ENCODE measurements around the gene NMUR1.

The NMUR1 gene

DNA sequence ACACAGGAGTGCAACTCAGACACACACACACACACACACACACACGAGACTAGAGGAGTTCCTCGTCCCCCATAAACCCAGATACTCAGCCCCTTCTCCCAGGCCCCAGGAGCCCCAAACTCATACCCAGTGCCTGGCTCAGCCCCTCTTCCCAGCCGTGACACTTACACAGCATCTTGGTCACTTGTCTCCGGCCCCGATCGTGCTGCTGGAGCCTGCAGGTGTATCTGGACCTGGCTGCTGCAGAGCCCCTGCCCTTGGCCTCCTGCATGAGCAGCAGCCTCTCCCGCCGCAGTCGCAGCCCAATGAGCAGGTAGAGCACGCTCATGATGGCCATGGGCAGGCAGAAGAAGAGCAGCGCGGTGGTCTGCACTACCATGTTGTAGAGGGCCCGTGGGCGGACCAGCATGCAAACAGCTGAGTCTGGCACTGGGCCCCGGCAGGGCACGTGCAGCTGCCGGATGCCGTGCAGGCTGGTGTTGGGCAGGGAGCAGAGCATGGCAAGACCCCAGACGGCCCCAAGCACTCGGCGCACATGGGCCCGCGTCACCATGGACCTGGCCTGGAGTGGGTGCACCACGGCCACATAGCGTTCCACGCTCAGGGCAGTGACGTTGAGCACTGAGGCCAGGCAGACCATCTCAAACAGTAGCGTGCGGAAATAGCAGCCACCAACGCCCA, 2.1 kb downstream of the NMUR1 start:
- Histone ChIP-seq H3K27ac (no peak overlapping the region), H3K4me3 (no peak overlapping the region)

DNA sequence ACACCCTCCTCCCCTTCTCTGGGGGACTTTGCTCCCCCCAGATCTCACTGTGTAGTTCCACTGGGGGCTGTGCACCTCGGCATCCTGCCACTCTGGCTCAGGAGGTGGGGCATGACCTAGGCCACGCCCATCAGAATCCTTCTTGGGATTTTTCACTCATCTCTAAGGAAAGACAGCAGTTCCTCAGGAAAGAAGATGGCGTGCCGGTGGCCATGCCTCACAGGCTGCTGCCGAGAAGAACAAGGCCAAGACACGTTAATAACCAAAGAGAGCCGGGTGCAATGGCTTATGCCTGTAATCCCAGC, 3.2 kb downstream of the NMUR1 start:
- Histone ChIP-seq H3K4me3 (no peak overlapping the region), H3K27ac (no peak overlapping the region)

DNA sequence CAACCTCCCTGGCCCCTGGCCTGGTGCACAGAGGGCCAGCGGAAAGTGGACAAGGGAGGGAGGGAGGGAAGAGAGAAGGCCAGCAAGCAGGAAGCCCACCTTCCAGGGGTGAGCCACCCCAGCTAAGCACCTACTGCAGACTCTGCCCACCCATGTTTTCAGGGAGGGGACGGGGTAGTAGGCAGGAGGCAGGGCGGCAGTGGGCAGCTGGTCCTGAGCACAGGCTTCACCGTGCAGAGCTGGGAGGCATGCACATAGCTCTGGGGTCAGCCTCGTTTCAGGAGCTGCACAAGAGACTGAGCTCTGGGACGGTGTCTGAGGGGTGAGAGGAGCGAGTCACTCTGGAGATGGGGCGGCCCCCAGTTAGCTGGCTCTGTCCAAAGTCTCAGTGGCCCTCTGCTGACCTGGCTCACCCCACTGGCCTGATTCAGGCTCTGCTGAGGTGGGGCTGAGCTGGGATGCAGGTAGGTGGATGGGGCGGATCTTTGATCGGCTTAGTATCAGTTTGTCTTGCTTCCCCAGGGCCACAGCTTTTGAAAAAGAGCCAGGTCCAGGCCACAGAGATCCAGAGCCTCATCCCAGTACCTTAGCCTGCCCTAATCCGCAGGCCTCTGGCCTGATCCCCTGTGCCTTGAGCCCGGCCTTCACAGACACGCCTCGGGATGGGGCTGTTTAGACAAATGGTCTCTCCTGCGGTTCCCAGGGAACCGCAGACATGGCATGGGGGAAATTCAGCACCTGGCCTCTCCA, 3.7 kb downstream of the NMUR1 start:
- no peak overlapping the region for H3K27ac ChIP-seq
- H3K4me3 ChIP-seq = no peak overlapping the region

DNA sequence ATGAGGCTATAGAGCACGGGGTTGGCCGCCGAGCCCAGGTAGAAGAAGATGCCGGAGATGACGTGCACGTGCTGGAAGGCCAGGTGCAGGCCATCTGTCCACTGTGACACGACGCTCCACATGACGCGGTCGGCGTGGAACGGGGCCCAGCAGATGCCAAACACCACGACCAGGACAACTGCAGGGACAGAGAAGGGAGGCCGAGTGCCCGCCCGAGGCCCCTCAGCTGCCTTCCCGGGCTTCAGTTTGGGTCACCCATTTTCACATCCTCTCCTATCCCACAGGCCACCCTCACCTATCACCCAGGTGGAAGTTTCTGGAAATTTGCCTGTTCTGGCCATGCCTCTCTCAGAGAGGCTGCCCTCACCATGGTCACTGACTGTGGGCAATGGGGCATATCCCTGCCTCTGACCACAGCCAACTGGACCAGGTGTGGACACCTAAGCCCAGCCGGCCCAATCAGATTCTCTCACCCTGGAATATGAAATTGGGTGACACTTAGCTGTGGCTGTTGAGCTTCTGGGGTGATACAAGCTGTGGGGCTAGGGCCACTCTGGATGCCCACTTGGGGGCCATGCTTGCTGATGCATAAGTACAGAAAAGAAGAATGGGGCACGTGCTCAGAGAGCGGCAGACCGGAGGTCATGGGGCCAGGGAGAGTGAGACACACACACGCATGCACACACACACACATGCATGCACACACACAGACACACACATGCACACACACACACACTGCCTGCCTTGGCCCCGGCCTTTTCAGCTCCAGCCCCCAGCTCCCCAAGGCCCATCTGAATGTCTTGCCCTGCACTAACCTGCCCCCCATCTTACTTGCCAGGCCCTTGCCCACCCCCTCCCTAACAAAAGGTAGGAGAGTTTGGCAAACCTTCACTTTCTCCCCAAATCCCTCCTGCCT, 4.7 kb downstream of the NMUR1 start:
- Histone ChIP-seq H3K27ac (no peak overlapping the region), H3K4me3 (no peak overlapping the region)

DNA sequence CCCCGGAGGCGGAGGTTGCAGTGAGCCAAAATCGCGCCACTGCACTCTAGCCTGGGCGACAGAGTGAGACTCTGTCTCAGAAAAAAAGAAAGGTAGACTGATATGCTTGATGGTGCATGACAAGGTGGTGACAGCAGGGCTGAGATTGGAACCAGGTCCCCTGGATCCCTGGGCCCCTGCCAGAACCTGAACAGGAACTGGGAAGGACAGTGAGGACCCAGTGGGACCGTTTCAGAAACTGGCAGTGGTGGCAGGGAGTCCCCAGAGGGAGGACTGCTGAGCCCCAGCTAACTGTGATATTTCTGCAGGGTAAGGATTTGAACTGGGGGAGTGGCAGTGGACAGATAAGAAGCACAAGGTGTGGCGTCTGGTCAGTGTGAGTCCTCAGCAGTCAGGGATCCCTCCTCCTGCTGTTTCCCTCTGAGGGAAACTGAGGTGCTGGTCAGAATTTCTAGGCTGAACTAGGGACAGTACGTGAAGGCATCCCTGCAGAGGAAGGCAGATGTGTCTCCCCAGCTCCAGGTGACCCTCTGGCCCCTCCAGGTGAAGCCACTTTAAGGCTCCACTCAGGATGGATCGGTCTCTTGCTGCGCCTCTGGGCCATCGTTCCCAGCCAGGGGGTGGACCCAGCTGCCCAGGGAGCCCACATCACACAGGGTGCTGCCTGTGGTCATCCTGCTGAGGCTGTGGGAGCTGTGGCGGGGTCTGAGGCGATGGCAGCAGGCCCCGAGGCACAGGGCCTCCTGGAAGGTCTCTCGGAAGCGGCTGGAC, 5.6 kb downstream of the NMUR1 start:
- Histone ChIP-seq H3K27ac (no peak overlapping the region), H3K4me3 (no peak overlapping the region)

DNA sequence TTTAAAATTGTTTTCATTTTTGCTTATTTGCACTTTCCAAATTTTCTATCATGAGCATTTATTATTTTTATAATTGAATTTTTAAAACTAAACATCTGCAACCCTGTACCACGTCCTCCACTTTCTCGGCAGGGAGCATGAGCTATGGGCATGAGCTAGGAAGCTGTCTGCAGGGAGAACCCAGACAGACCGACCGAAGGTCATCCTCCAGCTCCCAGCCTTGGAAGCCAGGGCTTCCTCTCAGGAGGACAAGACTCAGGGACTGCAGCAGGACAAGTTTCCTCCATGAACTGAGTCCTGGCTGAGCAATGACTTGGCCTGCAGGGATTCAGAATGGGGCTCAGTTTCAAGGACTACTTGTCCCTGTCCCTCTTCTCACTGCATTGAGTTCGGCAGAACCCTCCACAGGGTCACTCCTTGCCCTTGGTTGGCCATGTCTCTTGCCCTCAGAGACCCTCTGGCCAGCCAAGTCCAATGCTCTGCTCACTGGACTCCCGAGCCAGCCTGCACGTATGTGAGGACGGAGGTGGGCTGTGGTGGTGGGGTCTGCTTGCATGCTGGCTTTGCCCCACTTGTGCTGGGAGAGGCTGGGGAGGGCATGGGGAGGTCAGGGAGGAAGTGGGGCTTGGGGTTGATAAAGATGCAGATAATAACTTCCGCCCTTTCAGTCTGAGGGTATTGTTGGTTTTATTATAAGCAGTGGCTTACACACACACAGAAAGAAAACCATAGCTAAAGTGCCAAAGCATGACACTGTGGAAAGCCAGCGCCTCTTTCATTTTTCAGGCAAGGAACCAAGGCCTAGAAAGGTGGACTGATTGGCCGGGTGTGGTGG, 6.6 kb downstream of the NMUR1 start:
- Histone ChIP-seq H3K4me3 (no peak overlapping the region), H3K27ac (peak overlapping the region in 1 of 21 experiments; percentile 67)

DNA sequence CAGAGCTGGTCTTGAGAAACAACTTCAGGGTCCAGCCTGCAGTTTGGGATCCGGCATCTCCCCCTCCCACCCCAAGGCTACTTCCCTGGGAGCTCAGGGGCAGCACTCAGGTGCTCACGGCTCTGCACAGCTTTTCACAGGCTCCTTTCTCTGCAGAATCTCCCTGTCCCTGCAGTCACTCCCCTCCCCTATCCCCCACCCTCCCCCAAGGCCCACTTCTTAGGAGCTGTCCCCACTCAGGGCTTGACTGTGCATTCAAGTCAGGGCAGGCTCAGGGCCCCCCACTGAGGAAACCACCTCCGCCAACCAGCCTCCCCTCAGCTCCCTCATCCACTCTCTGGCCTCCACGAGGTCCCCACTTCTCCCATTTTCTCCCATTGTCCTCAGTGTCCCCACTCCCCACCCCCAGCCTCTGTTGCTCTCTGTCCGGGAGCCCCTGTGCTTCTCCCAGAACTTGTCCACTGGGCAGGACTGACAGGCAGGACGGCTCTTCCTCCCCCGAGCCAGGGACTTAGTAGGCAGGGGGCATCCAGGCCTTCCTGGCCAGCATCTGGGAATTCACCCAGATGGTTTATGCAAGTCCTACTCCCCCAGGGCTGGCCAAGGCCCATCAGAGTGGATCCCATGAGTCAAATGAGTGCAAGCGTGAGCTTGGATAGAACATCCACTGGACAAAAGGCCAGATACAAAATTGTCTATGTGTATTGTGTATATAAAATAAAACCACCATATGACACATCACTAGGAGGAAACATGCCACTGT, 7.6 kb downstream of the NMUR1 start:
- H3K4me3 ChIP-seq = no peak overlapping the region
- no peak overlapping the region for H3K27ac ChIP-seq

DNA sequence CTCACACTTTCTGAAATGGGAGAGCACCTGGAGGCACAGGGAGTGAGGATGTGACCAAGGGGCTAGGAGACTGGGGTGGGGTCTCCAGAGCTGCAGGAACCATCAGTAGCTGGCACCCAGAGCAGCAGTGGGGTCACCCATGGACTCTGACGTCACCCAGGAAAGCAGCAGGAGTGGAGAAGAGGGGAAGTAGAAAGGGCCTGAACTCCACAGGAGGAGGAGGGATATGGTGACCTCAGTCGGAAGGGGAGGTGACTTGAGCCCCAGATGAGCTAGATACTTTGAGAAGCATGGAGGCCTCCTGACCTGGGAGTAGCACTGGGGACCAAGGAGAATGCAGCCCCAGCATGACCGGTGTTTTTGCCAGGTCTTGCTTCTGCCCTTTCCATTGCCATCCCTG, 8.8 kb downstream of the NMUR1 start:
- Histone ChIP-seq H3K27ac (no peak overlapping the region), H3K4me3 (no peak overlapping the region)

DNA sequence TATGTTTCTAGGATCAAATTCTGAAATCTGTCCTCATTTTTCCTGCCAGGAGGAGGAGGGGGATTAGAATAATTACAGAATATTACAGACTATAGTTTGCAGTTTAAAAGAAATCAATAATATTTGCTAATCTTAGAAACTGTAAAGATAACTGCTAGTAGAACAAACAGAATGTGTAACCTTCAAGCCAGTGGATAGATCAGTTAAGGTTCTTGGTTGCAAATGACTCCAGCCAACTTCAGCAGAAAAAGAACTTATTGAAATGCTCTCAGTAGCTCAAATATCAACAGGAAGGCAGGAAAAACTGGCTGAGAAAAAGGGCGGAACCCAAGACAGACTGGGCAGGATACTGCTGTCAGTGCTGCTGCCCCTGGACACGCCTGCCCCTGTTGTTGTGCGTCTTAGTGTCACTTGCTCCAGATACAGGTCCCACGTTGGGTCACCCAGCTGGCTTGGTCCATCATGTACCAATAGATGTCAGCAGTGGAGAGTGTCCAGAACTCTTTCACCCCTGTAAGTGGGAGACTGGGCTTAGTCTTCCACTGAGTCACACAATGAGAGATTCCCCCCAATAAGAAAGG, 10.2 kb downstream of the NMUR1 start:
- Histone ChIP-seq H3K4me3 (no peak overlapping the region), H3K27ac (no peak overlapping the region)

DNA sequence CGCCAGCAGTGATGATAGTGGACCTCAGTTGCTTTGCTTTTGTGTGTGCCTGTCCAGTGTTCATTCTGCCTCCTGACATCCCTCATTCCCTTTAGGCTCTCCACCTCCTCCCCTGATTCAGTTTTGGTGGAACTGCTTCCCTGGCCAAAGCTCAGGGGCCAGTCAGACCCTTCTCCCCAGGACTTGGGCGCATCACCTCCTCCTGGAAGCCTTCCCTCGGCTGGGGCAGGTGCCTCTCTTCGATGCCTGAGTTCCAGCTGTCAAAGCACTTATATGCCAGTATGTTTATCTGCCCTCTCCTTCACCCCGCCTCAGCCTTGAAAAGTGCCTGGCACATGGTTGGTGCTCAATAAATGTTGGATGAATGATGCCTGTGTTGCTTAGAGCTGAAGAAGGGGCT, 11.5 kb downstream of the NMUR1 start:
- Histone ChIP-seq H3K4me3 (no peak overlapping the region), H3K27ac (no peak overlapping the region)

DNA sequence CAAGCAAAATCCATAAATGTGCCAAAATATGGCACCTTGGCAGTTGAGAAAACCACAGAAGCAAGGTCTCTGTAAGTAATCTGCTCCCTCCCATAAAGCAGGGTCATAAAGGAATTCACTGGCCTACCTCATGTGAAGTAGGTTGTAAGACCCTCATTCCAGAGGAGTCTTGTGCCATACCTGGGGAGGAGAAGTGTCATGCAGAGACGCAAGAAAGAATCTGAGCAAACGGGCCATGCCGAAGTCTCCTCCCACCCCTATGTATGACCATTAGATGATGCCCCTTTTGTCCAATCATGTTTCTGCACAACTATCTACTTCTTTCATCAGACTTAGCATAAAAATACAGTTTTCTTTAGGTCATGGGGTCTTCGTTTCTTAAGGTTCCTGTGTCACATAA, 14.6 kb downstream of the NMUR1 start:
- Histone ChIP-seq H3K4me3 (no peak overlapping the region), H3K27ac (no peak overlapping the region)

DNA sequence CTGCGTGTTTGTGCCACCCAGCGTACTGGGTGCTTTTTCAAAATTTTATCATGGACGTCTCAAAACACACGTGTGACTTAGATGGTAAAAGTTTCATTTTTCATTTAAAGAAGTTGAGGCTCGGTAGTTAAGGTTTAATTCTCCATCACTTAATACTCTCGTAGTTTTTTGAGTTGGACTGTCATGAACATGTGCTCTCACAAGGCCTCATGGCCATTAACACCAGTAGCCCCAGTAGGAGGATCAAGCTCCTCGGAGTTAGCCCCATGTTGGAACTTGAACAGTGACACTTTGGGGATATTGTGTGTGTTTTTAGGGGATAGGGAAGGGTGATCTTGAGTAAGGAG, 15.3 kb downstream of the NMUR1 start:
- peak overlapping the region; percentile 57 to 95 (median 88) for H3K27ac ChIP-seq
- H3K4me3 ChIP-seq = peak overlapping the region; percentile 48 to 71 (median 58)

DNA sequence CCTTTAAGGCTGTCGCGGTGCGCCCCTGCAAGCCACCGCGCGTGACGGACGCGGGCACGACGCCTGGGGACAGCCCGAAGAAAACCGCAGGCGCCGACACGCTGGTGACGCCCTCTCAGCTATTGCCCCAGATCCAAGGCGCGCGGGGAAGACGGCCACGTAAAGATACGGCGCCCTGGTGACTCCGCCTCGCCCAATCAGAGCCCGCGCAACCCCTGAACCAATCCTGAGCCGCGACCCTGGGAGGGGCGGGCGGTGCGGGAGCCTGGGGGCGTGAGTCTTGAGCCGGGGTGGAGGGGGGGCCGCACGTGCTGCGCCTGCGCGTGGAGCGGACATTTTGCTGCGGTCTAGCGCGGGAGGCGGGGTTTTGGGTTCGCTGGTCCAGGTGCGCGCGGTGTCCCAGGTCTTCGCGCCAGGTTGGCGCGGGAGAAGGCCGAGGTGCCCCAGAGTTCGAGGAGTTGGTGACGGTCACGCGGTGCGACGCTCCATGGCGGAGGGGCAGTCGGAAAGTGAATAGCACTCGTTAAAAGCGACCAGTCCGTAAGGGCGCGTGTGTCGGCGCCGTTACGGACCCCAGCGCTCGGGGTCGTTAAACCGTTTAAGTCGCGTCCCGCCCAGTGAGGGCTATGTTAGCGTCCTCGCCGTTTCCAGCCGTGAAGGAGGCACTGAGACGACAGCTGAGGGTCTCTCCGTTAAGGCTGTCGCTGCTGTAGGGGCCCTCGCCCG, 15.9 kb downstream of the NMUR1 start:
- Histone ChIP-seq H3K27ac (peak overlapping the region; percentile 57 to 95 (median 88)), H3K4me3 (peak overlapping the region; percentile 48 to 71 (median 58))

DNA sequence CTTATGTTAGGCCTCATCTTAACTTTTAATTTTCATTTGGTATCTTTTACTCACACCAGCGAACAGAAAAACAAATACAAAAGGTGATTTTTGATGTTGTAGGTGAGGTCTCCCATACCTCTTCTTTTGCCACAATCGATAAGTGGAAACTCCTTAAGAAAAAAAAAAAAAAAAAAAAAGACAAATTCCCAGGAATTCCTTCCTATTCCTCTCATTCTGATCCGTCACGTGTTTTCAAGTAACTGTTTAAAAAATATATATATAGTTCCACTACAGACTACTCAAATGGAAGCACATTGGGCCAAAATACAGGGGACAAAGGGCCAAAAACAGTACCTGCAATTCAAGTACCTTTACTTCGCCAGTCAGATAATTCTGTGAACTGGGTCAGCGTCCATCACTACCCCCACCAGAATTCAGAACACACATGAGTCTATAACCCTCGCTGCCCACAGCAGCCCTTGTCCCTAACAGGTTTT, 16.5 kb downstream of the NMUR1 start:
- peak overlapping the region; percentile 48 to 71 (median 58) for H3K4me3 ChIP-seq
- H3K27ac ChIP-seq = peak overlapping the region in 20 of 21 experiments; percentile 49 to 95 (median 88)

DNA sequence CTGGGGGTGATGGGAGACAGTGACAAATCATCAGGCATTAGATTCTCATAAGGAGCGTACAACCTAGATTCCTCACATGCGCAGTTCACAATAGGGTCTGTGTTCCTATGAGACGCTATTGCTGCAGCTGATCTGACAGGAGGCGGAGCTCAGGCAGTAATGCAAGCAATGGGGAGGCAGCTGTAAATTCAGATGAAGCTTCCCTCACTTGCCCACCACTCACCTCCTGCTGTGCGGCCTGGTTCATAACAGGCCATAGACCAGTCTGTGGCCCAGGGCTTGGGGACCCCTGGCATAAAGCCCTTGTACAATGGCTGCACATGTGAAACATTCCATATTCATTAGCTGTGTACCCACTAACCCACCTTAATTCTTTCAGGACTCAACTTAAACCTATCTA, 18.0 kb downstream of the NMUR1 start:
- no peak overlapping the region for H3K27ac ChIP-seq
- no peak overlapping the region for H3K4me3 ChIP-seq

DNA sequence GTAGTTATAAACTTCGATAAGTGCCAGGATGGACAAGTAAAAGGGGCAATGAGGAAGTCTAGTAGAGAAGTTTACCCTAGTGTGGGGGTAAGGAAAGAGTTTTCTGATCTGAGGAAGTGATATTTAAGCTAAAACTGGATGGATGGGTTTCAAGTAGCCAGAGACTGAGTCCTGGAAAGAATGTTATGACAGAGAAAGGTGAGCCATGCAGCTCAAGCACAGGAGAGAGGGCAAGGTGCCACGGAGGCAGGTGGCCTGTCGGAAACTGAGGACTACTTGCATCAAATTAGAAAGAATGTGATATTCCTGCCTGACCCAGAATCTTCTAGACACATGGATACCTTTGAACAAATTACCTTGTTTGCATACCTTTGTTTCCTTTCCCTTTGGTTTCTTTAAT, 26.5 kb downstream of the NMUR1 start:
- Histone ChIP-seq H3K27ac (no peak overlapping the region), H3K4me3 (no peak overlapping the region)

DNA sequence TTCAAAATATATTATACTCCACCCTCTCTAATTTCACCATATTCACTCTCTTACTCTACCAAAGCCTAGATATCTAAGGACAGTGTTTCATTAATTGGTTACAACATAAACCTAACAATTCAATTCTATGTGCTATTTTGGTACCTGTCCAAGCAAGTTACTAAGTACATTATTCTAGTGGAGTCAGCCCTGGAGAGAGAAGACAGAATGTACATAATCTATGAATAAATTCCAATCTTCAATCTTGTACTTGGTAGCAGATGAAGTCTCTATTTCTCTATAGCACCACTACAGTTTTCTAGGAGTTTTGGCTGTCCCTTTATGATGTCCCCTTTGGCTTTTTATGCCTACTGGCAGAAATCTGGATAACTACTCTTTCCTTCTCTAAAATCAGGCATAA, 27.6 kb downstream of the NMUR1 start:
- Histone ChIP-seq H3K4me3 (no peak overlapping the region), H3K27ac (no peak overlapping the region)

Measured in skin epidermis (tissue), 12 donors.